MM.1S (cell line): Measurements from ENCODE around the gene KDM4C.

Experiments used
- DNase-seq: peaks from one replicate; pipeline ENCODE4 v3.0.0-alpha.2; 2015
- H2AFZ ChIP-seq: fragments of 300-600 bp; sonication (generic); 2 replicates; pipeline ENCODE4 v1.6.0; 2016; ENCODE audit warnings: antibody characterized with exemption, low read length
- H3F3A ChIP-seq: fragments of 300-600 bp; sonication (generic); 2 replicates; pipeline ENCODE4 v1.6.1; 2016; ENCODE audit warnings: mild to moderate bottlenecking, antibody characterized with exemption, low read length, moderate library complexity, mixed read lengths; ENCODE audit not compliant: insufficient read depth
- H3K27ac ChIP-seq: fragments of 300-600 bp; sonication (generic); 2 replicates; pipeline ENCODE4 v1.5.1; 2016; ENCODE audit warnings: mild to moderate bottlenecking, low read length
- H3K27me3 ChIP-seq: fragments of 300-600 bp; sonication (generic); replicated peaks from 2 replicates; pipeline ENCODE4 v1.6.0; 2016; ENCODE audit warnings: low read length; ENCODE audit not compliant: insufficient read depth
- H3K36me3 ChIP-seq: fragments of 300-600 bp; sonication (generic); replicated peaks from 2 replicates; pipeline ENCODE4 v1.6.1; 2016; ENCODE audit warnings: mild to moderate bottlenecking, low read length, mixed read lengths; ENCODE audit not compliant: insufficient read depth
- H3K4me1 ChIP-seq: fragments of 300-600 bp; sonication (generic); 2 replicates; pipeline ENCODE4 v1.6.1; 2016; ENCODE audit warnings: low read length, mixed read lengths
- H3K4me2 ChIP-seq: fragments of 300-600 bp; sonication (generic); 2 replicates; pipeline ENCODE4 v1.6.0; 2016; ENCODE audit warnings: low read depth, low read length
- H3K4me3 ChIP-seq: fragments of 300-600 bp; sonication (generic); 2 replicates; pipeline ENCODE4 v1.5.1; 2016; ENCODE audit warnings: low read length, mixed read lengths
- H3K79me2 ChIP-seq: fragments of 300-600 bp; sonication (generic); 2 replicates; pipeline ENCODE4 v1.6.1; 2016; ENCODE audit warnings: mixed run types, low read length, mixed read lengths
- H3K9ac ChIP-seq: fragments of 300-600 bp; sonication (generic); 2 replicates; pipeline ENCODE4 v1.6.1; 2016; ENCODE audit warnings: low read length, mixed read lengths
- H3K9me2 ChIP-seq: fragments of 300-600 bp; sonication (generic); replicated peaks from 2 replicates; pipeline ENCODE4 v1.6.1; 2016; ENCODE audit warnings: mild to moderate bottlenecking, low read length, mixed read lengths; ENCODE audit not compliant: insufficient read depth
- H3K9me3 ChIP-seq: fragments of 300-600 bp; sonication (generic); replicated peaks from 2 replicates; pipeline ENCODE4 v1.6.1; 2016; ENCODE audit warnings: mild to moderate bottlenecking, low read length, mixed read lengths; ENCODE audit not compliant: insufficient read depth
- H4K20me1 ChIP-seq: fragments of 300-600 bp; sonication (generic); 2 replicates; pipeline ENCODE4 v1.6.1; 2016; ENCODE audit warnings: mild to moderate bottlenecking, low read length, moderate library complexity, mixed read lengths; ENCODE audit not compliant: insufficient read depth
- CTCF ChIP-seq: fragments of 300-600 bp; sonication (generic); IDR thresholded peaks from 2 replicates; pipeline ENCODE4 v1.5.1; 2016; ENCODE audit warnings: antibody characterized with exemption, low read length, mixed read lengths
- EZH2 ChIP-seq: fragments of 300-600 bp; sonication (generic); optimal IDR thresholded peaks from 2 replicates; pipeline ENCODE3; 2017; ENCODE audit warnings: low read depth, mild to moderate bottlenecking, antibody characterized with exemption, low read length, mixed read lengths
- EZH2phosphoT487 ChIP-seq: fragments of 300-600 bp; sonication (generic); IDR thresholded peaks from 2 replicates; pipeline ENCODE4 v1.6.1; 2018; ENCODE audit warnings: antibody characterized with exemption, low read length

The KDM4C gene

GRCh38 chr9:7216004-7216841 is 458.4 kb downstream of the KDM4C start:
- no peaks in the 10 kb centered on the region for H3K27me3 ChIP-seq
- DNase-seq, result no peak
- H3K27ac ChIP-seq, result no peak overlapping the region
- H4K20me1 ChIP-seq, result no peaks in the 10 kb centered on the region
- H3K9me2 ChIP-seq, result no peaks in the 10 kb centered on the region
- no peaks in the 10 kb centered on the region for H3K4me1 ChIP-seq
- no peak overlapping the region for H3K9ac ChIP-seq
- no peak overlapping the region for H2AFZ ChIP-seq
- H3K4me2 ChIP-seq, result no peak overlapping the region
- no peaks in the 10 kb centered on the region for H3F3A ChIP-seq
- H3K4me3 ChIP-seq, result no peak overlapping the region
- TF ChIP-seq EZH2phosphoT487 (no peak), EZH2 (no peak), CTCF (no peak)
- no peaks in the 10 kb centered on the region for H3K9me3 ChIP-seq
- H3K79me2 ChIP-seq, result no peaks in the 10 kb centered on the region
- no peaks in the 10 kb centered on the region for H3K36me3 ChIP-seq

- H3K36me3 ChIP-seq, result no peaks in the 10 kb centered on the region
- H3K27me3 ChIP-seq, result no peaks in the 10 kb centered on the region
- no peak overlapping the region for H3K4me3 ChIP-seq
- no peak overlapping the region for H3K27ac ChIP-seq
- H2AFZ ChIP-seq, result no peak overlapping the region
- no peaks in the 10 kb centered on the region for H3K9me2 ChIP-seq
- TF ChIP-seq EZH2phosphoT487 (no peak), EZH2 (no peak), CTCF (no peak)
- no peaks in the 10 kb centered on the region for H3K9me3 ChIP-seq
- no peak for DNase-seq
- H3K79me2 ChIP-seq, result no peaks in the 10 kb centered on the region
- no peak overlapping the region for H3K9ac ChIP-seq
- H3K4me2 ChIP-seq, result no peak overlapping the region
- H3F3A ChIP-seq, result no peaks in the 10 kb centered on the region
- no peaks in the 10 kb centered on the region for H4K20me1 ChIP-seq
- no peaks in the 10 kb centered on the region for H3K4me1 ChIP-seq
Measured at GRCh38 chr9:7223981-7224380, 466.2 kb downstream of the KDM4C start.
